ENCODE results near the gene GSE1. TPM values are rescaled to one million over a fixed set of nuclear protein-coding genes. Genes with fewer than 3 reads are reported as not detected.

GSE1 gene
- total and polyA plus RNA-seq, 9 of the 15 experiments (the other 6 are each of a cell fraction or from before 2014, with no cell fraction given): 12.2 to 244 (median 57.9) TPM

DNA sequence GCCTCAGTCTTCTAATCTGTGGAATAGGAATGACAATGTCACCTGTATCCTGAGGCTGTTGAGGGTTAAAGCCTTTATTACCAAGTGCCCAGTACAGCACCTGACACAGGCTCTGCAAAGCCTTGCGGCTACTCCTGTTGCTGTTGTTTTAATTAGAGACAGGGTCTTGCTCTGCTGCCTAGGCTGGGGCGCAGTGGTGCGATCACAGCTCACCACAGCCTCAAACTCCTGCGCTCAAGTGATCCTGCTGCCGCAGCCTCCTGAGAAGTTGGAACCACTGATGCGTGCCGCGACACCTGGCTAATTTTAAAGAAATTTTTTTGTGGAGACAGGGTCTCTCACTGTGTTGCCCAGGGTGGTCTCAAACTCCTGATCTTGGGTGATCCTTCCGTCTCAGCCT is 5.4 kb downstream of the GSE1 start:
- peak overlapping the region; percentile 21; the same call in 1 of the 3 replicates for H3K27ac ChIP-seq (ENCODE audit: extremely low read depth, low read depth, low read length)
- CTCF ChIA-PET (ENCODE audit: low intra/inter-chr PET ratio): no interaction called here
- peaks cover 80% of the 10 kb centered on the region for H3K36me3 ChIP-seq (ENCODE audit: control insufficient read depth, insufficient read depth, low read length)
- no peak overlapping the region for H3K4me2 ChIP-seq (ENCODE audit: insufficient read depth, low read length)
- no peak overlapping the region for H2AFZ ChIP-seq (ENCODE audit: low read depth, low read length)
- intact Hi-C loops (cut with micrococcal nuclease): loop anchor here (10.0 kb wide), 1 partner anchor 314 kb away; no protein-coding TSS in a partner anchor
- peaks cover 47% of the 10 kb centered on the region for H3K9me1 ChIP-seq (ENCODE audit: control insufficient read depth, insufficient read depth, low read length)
- no TSS peak for BruUV-seq (replicated peaks)
- no peaks in the 10 kb centered on the region for H3K9me3 ChIP-seq (replicated peaks; ENCODE audit: control insufficient read depth, insufficient read depth, low read depth, low read length)
- H3K4me1 ChIP-seq (replicated peaks in 1 of 2; ENCODE audit: control insufficient read depth in 2 of 2, insufficient read depth in 2 of 2, low read length in 2 of 2): peaks cover 68 to 84% of the 10 kb centered on the region in 2 experiments
- H3K4me3 ChIP-seq: no peak overlapping the region
- ATAC-seq (no peak), DNase-seq (ENCODE audit: extremely low read depth in 1 of 4, low spot score in 3 of 4) (no peak), FAIRE-seq (no peak)
- in situ Hi-C loops (cut with MboI): no loop called here
- TF ChIP-seq, protein P1, sequence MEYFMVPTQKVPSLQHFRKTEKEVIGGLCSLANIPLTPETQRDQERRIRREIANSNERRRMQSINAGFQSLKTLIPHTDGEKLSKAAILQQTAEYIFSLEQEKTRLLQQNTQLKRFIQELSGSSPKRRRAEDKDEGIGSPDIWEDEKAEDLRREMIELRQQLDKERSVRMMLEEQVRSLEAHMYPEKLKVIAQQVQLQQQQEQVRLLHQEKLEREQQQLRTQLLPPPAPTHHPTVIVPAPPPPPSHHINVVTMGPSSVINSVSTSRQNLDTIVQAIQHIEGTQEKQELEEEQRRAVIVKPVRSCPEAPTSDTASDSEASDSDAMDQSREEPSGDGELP (CRISPR knock-in tag; IDR thresholded peaks at IDR 0.05; ENCODE audit: borderline replicate concordance): 0 out of 2 replicates have a peak, but pooled peaks have one; percentile 18
- TF ChIP-seq ILK (tag; IDR thresholded peaks at IDR 0.05; ENCODE audit: borderline replicate concordance, low read depth): no peak
- peaks cover 89% of the 10 kb centered on the region for H4K20me1 ChIP-seq (replicated peaks; ENCODE audit: control insufficient read depth, insufficient read depth, low read length)
- no peaks in the 10 kb centered on the region for H3K27me3 ChIP-seq (ENCODE audit: control insufficient read depth in 2 of 2, insufficient read depth in 2 of 2, low read length in 2 of 2)
- H3K79me2 ChIP-seq (ENCODE audit: control insufficient read depth, insufficient read depth, low read length): peaks cover 96% of the 10 kb centered on the region
- POLR2A ChIA-PET: interaction anchor here (1.0 kb wide), 1 partner anchor 56 kb away, joined by 4 read pairs; no protein-coding TSS in a partner anchor
- WGBS (ENCODE audit: insufficient coverage, low coverage, missing lambda C conversion rate): 85% methylated on average over 7 of the region's 9 CpGs
- peak overlapping the region in 1 of 2 experiments; percentile 36; a peak in 2 of 4 replicates for H3K9ac ChIP-seq (ENCODE audit: insufficient read depth in 1 of 2, low read depth in 2 of 2, low read length in 2 of 2)
